ENCODE measurements around the gene PGAP6.
"Not testable (repeated sequence)": the region's sequence is repeated elsewhere in the genome, so short reads cannot be mapped to it uniquely, and the experiment has no call there.

PGAP6 gene

GRCh38 chr16:397736-398332, 16.1 kb upstream of the PGAP6 start:
- Histone ChIP-seq H3K9ac (ENCODE audit: low read length) (peak overlapping the region; percentile 28), H3K36me3 (ENCODE audit: control insufficient read depth, insufficient read depth, low read length) (no peaks in the 10 kb centered on the region), H3K27me3 (ENCODE audit: control insufficient read depth, insufficient read depth, low read length) (no peaks in the 10 kb centered on the region), H3K4me1 (ENCODE audit: control insufficient read depth, insufficient read depth, low read length) (peaks cover 15% of the 10 kb centered on the region), H3K4me3 (ENCODE audit: low read length) (no peak overlapping the region), H3K9me3 (ENCODE audit: control insufficient read depth, low read length) (no peaks in the 10 kb centered on the region)

DNA sequence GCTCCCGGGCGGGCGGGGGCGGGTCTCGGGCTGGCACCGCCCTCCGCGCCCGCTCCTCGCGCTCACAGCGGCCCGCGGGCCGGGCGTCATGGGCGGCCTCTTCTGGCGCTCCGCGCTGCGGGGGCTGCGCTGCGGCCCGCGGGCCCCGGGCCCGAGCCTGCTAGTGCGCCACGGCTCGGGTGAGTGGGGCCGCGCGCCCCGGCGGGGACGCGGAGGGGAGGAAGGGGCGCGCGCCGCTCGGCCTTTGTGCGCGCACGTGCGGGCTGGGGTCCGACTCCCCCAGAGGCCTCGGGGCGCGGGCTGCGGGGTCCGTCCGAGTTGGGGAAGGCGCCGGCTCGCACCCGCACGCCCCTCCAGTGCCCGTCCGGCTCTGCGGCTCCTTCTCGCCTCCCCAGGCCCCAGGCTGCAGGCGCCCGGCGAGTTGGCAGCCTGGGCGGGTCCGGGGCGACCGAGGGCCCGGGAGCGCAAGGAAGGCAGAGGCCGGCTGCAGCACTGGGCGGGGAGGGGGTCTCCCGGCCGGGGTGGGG, 15.4 kb upstream of the PGAP6 start, which contains the start of gene NME4:
TSS of gene NME4 (plus strand) at position 65 of the 527 bp plus-strand sequence. CDS start at position 89, 24 bp downstream.
- H3K9me3 ChIP-seq (ENCODE audit: control insufficient read depth, low read length), result no peaks in the 10 kb centered on the region
- peaks cover 10% of the 10 kb centered on the region for H3K4me1 ChIP-seq (ENCODE audit: control insufficient read depth, insufficient read depth, low read length)
- no peaks in the 10 kb centered on the region for H3K36me3 ChIP-seq (ENCODE audit: control insufficient read depth, insufficient read depth, low read length)
- H3K9ac ChIP-seq (ENCODE audit: low read length), result peak within 1 kb of the TSS; percentile 28
- no peaks in the 10 kb centered on the region for H3K27me3 ChIP-seq (ENCODE audit: control insufficient read depth, insufficient read depth, low read length)
- H3K4me3 ChIP-seq (ENCODE audit: low read length), result no peak within 1 kb of the TSS

GRCh38 chr16:396605-397004, 14.8 kb upstream of the PGAP6 start:
- H3K4me1 ChIP-seq (ENCODE audit: control insufficient read depth, insufficient read depth, low read length), result peaks cover 9% of the 10 kb centered on the region
- no peak overlapping the region for H3K9ac ChIP-seq (ENCODE audit: low read length)
- no peaks in the 10 kb centered on the region for H3K36me3 ChIP-seq (ENCODE audit: control insufficient read depth, insufficient read depth, low read length)
- H3K9me3 ChIP-seq (ENCODE audit: control insufficient read depth, low read length), result no peaks in the 10 kb centered on the region
- H3K4me3 ChIP-seq (ENCODE audit: low read length), result no peak overlapping the region
- no peaks in the 10 kb centered on the region for H3K27me3 ChIP-seq (ENCODE audit: control insufficient read depth, insufficient read depth, low read length)

DNA sequence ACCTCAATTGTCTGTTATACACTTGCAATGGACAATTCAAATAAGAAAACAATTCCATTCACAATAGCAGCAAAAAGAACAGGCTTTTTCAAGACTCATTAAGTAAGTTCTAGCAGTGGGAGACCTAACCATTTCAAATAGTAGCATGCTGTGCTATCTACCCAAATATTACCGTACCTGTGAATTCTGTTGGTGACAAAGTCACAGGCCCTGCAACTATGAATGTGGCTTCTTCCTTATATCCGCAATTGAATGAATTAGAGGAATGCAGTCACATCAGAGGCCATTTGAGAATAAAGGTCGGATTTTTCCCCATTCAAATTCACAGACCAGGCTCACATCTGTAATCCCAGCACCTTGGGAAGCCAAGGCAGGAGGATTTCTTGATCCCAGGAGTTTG, 14.4 kb upstream of the PGAP6 start:
- no peaks in the 10 kb centered on the region for H3K9me3 ChIP-seq (ENCODE audit: control insufficient read depth, low read length)
- no peaks in the 10 kb centered on the region for H3K36me3 ChIP-seq (ENCODE audit: control insufficient read depth, insufficient read depth, low read length)
- H3K4me1 ChIP-seq (ENCODE audit: control insufficient read depth, insufficient read depth, low read length), result peaks cover 9% of the 10 kb centered on the region
- no peaks in the 10 kb centered on the region for H3K27me3 ChIP-seq (ENCODE audit: control insufficient read depth, insufficient read depth, low read length)
- H3K9ac ChIP-seq (ENCODE audit: low read length), result no peak overlapping the region
- H3K4me3 ChIP-seq (ENCODE audit: low read length), result no peak overlapping the region

DNA sequence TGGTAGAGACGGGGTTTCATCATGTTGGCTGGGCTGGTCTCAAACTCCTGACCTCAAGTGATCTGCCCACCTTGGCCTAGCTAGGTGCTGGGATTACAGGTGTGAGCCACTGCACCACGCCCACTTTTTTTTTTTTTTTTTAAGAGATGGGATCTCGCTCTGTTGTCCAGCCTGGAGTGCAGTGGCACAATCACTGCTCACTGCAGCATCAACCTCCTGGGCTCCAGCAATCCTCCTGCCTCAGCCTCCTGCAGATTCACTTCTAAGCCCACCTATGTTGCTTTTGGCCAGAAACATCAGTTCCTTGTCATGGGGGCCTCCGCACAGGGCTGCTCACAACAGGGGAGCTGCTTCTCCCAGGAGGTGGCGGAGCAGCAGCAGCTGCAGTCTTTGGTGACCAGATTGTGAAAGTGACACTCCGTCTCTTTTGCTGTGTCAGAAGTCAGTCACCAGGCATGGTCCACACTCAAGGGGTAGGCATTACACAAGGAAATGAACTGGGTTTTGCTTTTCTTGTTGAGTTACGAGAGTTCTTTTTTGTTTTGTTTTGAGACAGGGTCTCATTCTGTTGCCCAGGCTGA, 10.8 kb upstream of the PGAP6 start:
- H3K4me1 ChIP-seq (ENCODE audit: control insufficient read depth, insufficient read depth, low read length), result peaks cover 8% of the 10 kb centered on the region
- H3K27me3 ChIP-seq (ENCODE audit: control insufficient read depth, insufficient read depth, low read length), result no peaks in the 10 kb centered on the region
- no peaks in the 10 kb centered on the region for H3K36me3 ChIP-seq (ENCODE audit: control insufficient read depth, insufficient read depth, low read length)
- H3K9ac ChIP-seq (ENCODE audit: low read length), result no peak overlapping the region
- no peak overlapping the region for H3K4me3 ChIP-seq (ENCODE audit: low read length)
- H3K9me3 ChIP-seq (ENCODE audit: control insufficient read depth, low read length), result no peaks in the 10 kb centered on the region

GRCh38 chr16:391885-392335, 10.1 kb upstream of the PGAP6 start:
- no peaks in the 10 kb centered on the region for H3K27me3 ChIP-seq (ENCODE audit: control insufficient read depth, insufficient read depth, low read length)
- no peaks in the 10 kb centered on the region for H3K36me3 ChIP-seq (ENCODE audit: control insufficient read depth, insufficient read depth, low read length)
- peaks cover 8% of the 10 kb centered on the region for H3K4me1 ChIP-seq (ENCODE audit: control insufficient read depth, insufficient read depth, low read length)
- H3K9ac ChIP-seq (ENCODE audit: low read length), result no peak overlapping the region
- no peak overlapping the region for H3K4me3 ChIP-seq (ENCODE audit: low read length)
- no peaks in the 10 kb centered on the region for H3K9me3 ChIP-seq (ENCODE audit: control insufficient read depth, low read length)

- Histone ChIP-seq H3K9ac (ENCODE audit: low read length) (no peak overlapping the region), H3K4me1 (ENCODE audit: control insufficient read depth, insufficient read depth, low read length) (peaks cover 8% of the 10 kb centered on the region), H3K9me3 (ENCODE audit: control insufficient read depth, low read length) (no peaks in the 10 kb centered on the region), H3K36me3 (ENCODE audit: control insufficient read depth, insufficient read depth, low read length) (no peaks in the 10 kb centered on the region), H3K4me3 (ENCODE audit: low read length) (no peak overlapping the region), H3K27me3 (ENCODE audit: control insufficient read depth, insufficient read depth, low read length) (no peaks in the 10 kb centered on the region)
These were observed 7.6 kb upstream of the PGAP6 start for GRCh38 chr16:389352-389751.

GRCh38 chr16:387761-388666, 6.2 kb upstream of the PGAP6 start:
- peaks cover 15% of the 10 kb centered on the region for H3K4me1 ChIP-seq (ENCODE audit: control insufficient read depth, insufficient read depth, low read length)
- H3K36me3 ChIP-seq (ENCODE audit: control insufficient read depth, insufficient read depth, low read length); H3K27me3 ChIP-seq (ENCODE audit: control insufficient read depth, insufficient read depth, low read length); H3K9me3 ChIP-seq (ENCODE audit: control insufficient read depth, low read length); H3K4me3 ChIP-seq (ENCODE audit: low read length): not testable (repeated sequence)
- peak overlapping the region; percentile 51 for H3K9ac ChIP-seq (ENCODE audit: low read length)

DNA sequence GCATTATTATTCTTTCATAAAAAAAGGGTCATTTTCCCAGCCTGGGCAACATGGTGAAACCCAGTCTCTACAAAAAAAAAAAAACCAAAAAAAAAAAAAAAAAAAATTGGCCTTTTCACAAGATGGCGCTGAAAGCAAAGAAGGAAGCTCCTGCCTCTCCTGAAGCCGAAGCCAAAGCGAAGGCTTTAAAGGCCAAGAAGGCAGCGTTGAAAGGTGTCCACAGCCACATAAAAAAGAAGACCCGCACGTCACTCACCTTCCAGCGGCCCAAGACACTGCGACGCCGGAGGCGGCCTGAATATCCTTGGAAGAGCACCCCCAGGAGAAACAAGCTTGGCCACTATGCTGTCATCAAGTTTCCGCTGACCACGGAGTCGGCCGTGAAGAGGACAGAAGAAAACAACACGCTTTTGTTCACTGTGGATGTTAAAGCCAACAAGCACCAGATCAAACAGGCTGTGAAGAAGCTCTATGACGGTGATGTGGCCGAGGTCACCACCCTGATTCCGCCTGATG, 4.9 kb upstream of the PGAP6 start:
- no peak overlapping the region for H3K9ac ChIP-seq (ENCODE audit: low read length)

GRCh38 chr16:383326-384051, 1.7 kb upstream of the PGAP6 start:
- H3K9me3 ChIP-seq (ENCODE audit: control insufficient read depth, low read length), result no peaks in the 10 kb centered on the region
- H3K9ac ChIP-seq (ENCODE audit: low read length), result peak overlapping the region; percentile 68
- H3K36me3 ChIP-seq (ENCODE audit: control insufficient read depth, insufficient read depth, low read length), result no peaks in the 10 kb centered on the region
- peaks cover 37% of the 10 kb centered on the region for H3K4me1 ChIP-seq (ENCODE audit: control insufficient read depth, insufficient read depth, low read length)
- H3K4me3 ChIP-seq (ENCODE audit: low read length), result no peak overlapping the region
- no peaks in the 10 kb centered on the region for H3K27me3 ChIP-seq (ENCODE audit: control insufficient read depth, insufficient read depth, low read length)

More for the DNA sequence above, 4.9 kb upstream of the PGAP6 start:
- Histone ChIP-seq H3K36me3 (ENCODE audit: control insufficient read depth, insufficient read depth, low read length) (no peaks in the 10 kb centered on the region), H3K9me3 (ENCODE audit: control insufficient read depth, low read length) (no peaks in the 10 kb centered on the region), H3K4me3 (ENCODE audit: low read length) (no peak overlapping the region), H3K4me1 (ENCODE audit: control insufficient read depth, insufficient read depth, low read length) (peaks cover 15% of the 10 kb centered on the region), H3K27me3 (ENCODE audit: control insufficient read depth, insufficient read depth, low read length) (no peaks in the 10 kb centered on the region)

DNA sequence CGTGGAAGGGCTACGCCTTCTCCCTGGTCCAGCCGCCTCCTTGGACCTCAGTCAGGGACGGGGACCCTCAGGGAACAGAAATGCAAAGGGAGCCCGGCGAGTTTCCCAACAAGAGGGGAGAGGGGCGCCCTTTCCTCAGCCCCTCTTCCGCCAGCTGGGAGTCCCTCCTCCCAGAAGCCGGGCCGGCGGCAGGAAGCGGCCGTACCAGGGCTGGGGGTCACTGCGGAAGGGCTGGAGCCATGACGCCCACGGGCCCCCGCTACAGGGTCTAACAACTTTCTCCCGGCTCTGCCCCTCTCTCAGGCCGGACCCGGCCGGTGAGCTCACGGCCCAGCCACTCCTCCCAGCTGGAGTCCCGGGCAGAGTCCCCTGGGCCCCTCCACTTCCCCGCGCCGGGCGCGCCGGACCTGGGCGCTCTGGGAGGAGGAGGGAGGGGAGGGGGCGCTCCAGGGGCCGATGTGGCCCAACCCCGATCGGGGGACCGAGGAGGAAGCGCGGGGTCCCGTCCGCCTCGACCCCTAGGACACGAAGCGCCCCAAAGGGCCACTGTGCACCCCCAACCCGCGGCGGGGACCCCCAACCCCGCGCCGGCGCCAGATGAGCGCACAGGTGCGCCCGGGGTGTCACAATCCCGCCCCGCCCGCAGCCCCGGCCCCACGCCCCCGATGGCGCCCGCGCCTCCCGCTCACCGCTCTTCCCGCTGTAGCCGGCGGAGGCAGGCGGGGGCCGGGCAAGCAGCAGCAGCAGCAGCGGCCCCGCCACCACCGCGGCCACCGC, 578 bp downstream of the PGAP6 start:
- Histone ChIP-seq H3K27me3 (ENCODE audit: control insufficient read depth, insufficient read depth, low read length) (no peaks in the 10 kb centered on the region), H3K4me3 (ENCODE audit: low read length) (peak overlapping the region; percentile 50), H3K36me3 (ENCODE audit: control insufficient read depth, insufficient read depth, low read length) (peaks cover 7% of the 10 kb centered on the region), H3K9me3 (ENCODE audit: control insufficient read depth, low read length) (no peaks in the 10 kb centered on the region), H3K9ac (ENCODE audit: low read length) (peak overlapping the region; percentile 80), H3K4me1 (ENCODE audit: control insufficient read depth, insufficient read depth, low read length) (peaks cover 29% of the 10 kb centered on the region)
